Kidney epithelial cell (primary cell): ENCODE measurements around the gene PIK3CB. TPM values are rescaled to one million over a fixed set of nuclear protein-coding genes. Genes with fewer than 3 reads are reported as not detected.

Source experiments
- DNase-seq: peaks from one replicate; pipeline ENCODE4 v3.0.0-alpha.2; 2010; ENCODE audit warnings: low read depth
- H3K27me3 ChIP-seq: 2 replicates; pipeline ENCODE4 v1.6.0; 2011; ENCODE audit warnings: low read length; ENCODE audit not compliant: control insufficient read depth, insufficient read depth
- H3K36me3 ChIP-seq: 2 replicates; pipeline ENCODE4 v1.5.1; 2011; ENCODE audit warnings: low read length; ENCODE audit not compliant: control insufficient read depth, insufficient read depth
- H3K4me3 ChIP-seq: 2 replicates; pipeline ENCODE4 v1.5.1; 2011; ENCODE audit warnings: low read depth, mild to moderate bottlenecking, control low read depth, low read length
- CTCF ChIP-seq: IDR thresholded peaks from 2 replicates; pipeline ENCODE4 v1.5.1; 2011; ENCODE audit warnings: mild to moderate bottlenecking, moderate library complexity, low read length, control low read depth, inconsistent platforms; ENCODE audit not compliant: insufficient read depth, poor library complexity, severe bottlenecking
- total RNA-seq: library from RNA; depleted of rRNA; stranded (reverse); fragments of >200 nt; gene quantifications from 2 replicates; pipeline ENCODE4 v1.2.3, GENCODE V29; 2015

The PIK3CB gene
- total RNA-seq, 1 donor from 2014 or later = 14.5 TPM

- DNase-seq = no peak
- no peaks in the 10 kb centered on the region for H3K27me3 ChIP-seq
- TF ChIP-seq CTCF = no peak
These were observed 65.8 kb downstream of the PIK3CB start for GRCh38 chr3:138768946-138769345.

GRCh38 chr3:138768125-138768524, 66.6 kb downstream of the PIK3CB start:
- no peak for TF ChIP-seq CTCF
- no peak overlapping the region for H3K4me3 ChIP-seq
- H3K27me3 ChIP-seq = no peaks in the 10 kb centered on the region
- no peak for DNase-seq
- peaks cover 3% of the 10 kb centered on the region for H3K36me3 ChIP-seq

More at GRCh38 chr3:138768946-138769345, 65.8 kb downstream of the PIK3CB start:
- Histone ChIP-seq H3K4me3 (no peak overlapping the region), H3K36me3 (peaks cover 3% of the 10 kb centered on the region)

- TF ChIP-seq CTCF = no peak
- no peaks in the 10 kb centered on the region for H3K27me3 ChIP-seq
- DNase-seq = no peak
- no peak overlapping the region for H3K4me3 ChIP-seq
- peaks cover 3% of the 10 kb centered on the region for H3K36me3 ChIP-seq
These were observed 67.1 kb downstream of the PIK3CB start for GRCh38 chr3:138767498-138768104.

- Histone ChIP-seq H3K4me3 (no peak overlapping the region), H3K27me3 (no peaks in the 10 kb centered on the region), H3K36me3 (no peaks in the 10 kb centered on the region)
- no peak for TF ChIP-seq CTCF
- no peak for DNase-seq
These were observed 73.7 kb downstream of the PIK3CB start for GRCh38 chr3:138761002-138761401.

GRCh38 chr3:138748190-138748589, 86.5 kb downstream of the PIK3CB start:
- no peak for TF ChIP-seq CTCF
- Histone ChIP-seq H3K36me3 (no peaks in the 10 kb centered on the region), H3K27me3 (no peaks in the 10 kb centered on the region), H3K4me3 (no peak overlapping the region)
- DNase-seq = no peak

GRCh38 chr3:138747225-138747624, 87.5 kb downstream of the PIK3CB start:
- TF ChIP-seq CTCF = no peak
- no peak for DNase-seq
- Histone ChIP-seq H3K36me3 (no peaks in the 10 kb centered on the region), H3K27me3 (no peaks in the 10 kb centered on the region), H3K4me3 (no peak overlapping the region)
